Measurements from ENCODE around the gene EML1. TPM values are rescaled to one million over a fixed set of nuclear protein-coding genes. Genes with fewer than 3 reads are reported as not detected.

Gene EML1
- total RNA-seq, 1 experiment from 2014 or later: 11.1 TPM

GRCh38 chr14:99791476-99792209 lies 1.6 kb upstream of the EML1 start:
- no peak for DNase-seq (ENCODE audit: low read depth, low spot score)
- in situ Hi-C loops (cut with HindIII; ENCODE audit: low pct_unique_long_range_greater_than_20kb, low sequenced_read_pairs): no loop called here

GRCh38 chr14:99792210-99792535 lies 1.0 kb upstream of the EML1 start:
- DNase-seq (ENCODE audit: low read depth, low spot score): no peak
- in situ Hi-C loops (cut with HindIII; ENCODE audit: low pct_unique_long_range_greater_than_20kb, low sequenced_read_pairs): no loop called here

GRCh38 chr14:99792551-99793212 lies 531 bp upstream of the EML1 start:
- no peak for DNase-seq (ENCODE audit: low read depth, low spot score)
- in situ Hi-C loops (cut with HindIII; ENCODE audit: low pct_unique_long_range_greater_than_20kb, low sequenced_read_pairs): no loop called here

- in situ Hi-C loops (cut with HindIII; ENCODE audit: low pct_unique_long_range_greater_than_20kb, low sequenced_read_pairs): no loop called here
- no peak for DNase-seq (ENCODE audit: low read depth, low spot score)
Observed at GRCh38 chr14:99794151-99794780, 1.1 kb downstream of the EML1 start.

GRCh38 chr14:99795046-99795445 lies 1.8 kb downstream of the EML1 start:
- no peak for DNase-seq (ENCODE audit: low read depth, low spot score)
- in situ Hi-C loops (cut with HindIII; ENCODE audit: low pct_unique_long_range_greater_than_20kb, low sequenced_read_pairs): no loop called here

- no peak for DNase-seq (ENCODE audit: low read depth, low spot score)
- in situ Hi-C loops (cut with HindIII; ENCODE audit: low pct_unique_long_range_greater_than_20kb, low sequenced_read_pairs): no loop called here
Observed at GRCh38 chr14:99797231-99797630, 4.0 kb downstream of the EML1 start.

GRCh38 chr14:99800781-99801180 lies 7.6 kb downstream of the EML1 start:
- in situ Hi-C loops (cut with HindIII; ENCODE audit: low pct_unique_long_range_greater_than_20kb, low sequenced_read_pairs): no loop called here

GRCh38 chr14:99802301-99803105 lies 9.3 kb downstream of the EML1 start:
- in situ Hi-C loops (cut with HindIII; ENCODE audit: low pct_unique_long_range_greater_than_20kb, low sequenced_read_pairs): no loop called here
- DNase-seq (ENCODE audit: low read depth, low spot score): no peak

More at GRCh38 chr14:99800781-99801180, 7.6 kb downstream of the EML1 start:
- DNase-seq (ENCODE audit: low read depth, low spot score): no peak

GRCh38 chr14:99803106-99803775 lies 10.0 kb downstream of the EML1 start:
- in situ Hi-C loops (cut with HindIII; ENCODE audit: low pct_unique_long_range_greater_than_20kb, low sequenced_read_pairs): no loop called here
- DNase-seq (ENCODE audit: low read depth, low spot score): no peak

- no peak for DNase-seq (ENCODE audit: low read depth, low spot score)
- in situ Hi-C loops (cut with HindIII; ENCODE audit: low pct_unique_long_range_greater_than_20kb, low sequenced_read_pairs): no loop called here
Observed at GRCh38 chr14:99803803-99804202, 10.6 kb downstream of the EML1 start.

GRCh38 chr14:99805757-99806439 lies 12.7 kb downstream of the EML1 start:
- in situ Hi-C loops (cut with HindIII; ENCODE audit: low pct_unique_long_range_greater_than_20kb, low sequenced_read_pairs): no loop called here
- no peak for DNase-seq (ENCODE audit: low read depth, low spot score)

- in situ Hi-C loops (cut with HindIII; ENCODE audit: low pct_unique_long_range_greater_than_20kb, low sequenced_read_pairs): no loop called here
- no peak for DNase-seq (ENCODE audit: low read depth, low spot score)
Observed at GRCh38 chr14:99806836-99807235, 13.6 kb downstream of the EML1 start.

- no peak for DNase-seq (ENCODE audit: low read depth, low spot score)
- in situ Hi-C loops (cut with HindIII; ENCODE audit: low pct_unique_long_range_greater_than_20kb, low sequenced_read_pairs): no loop called here
Observed at GRCh38 chr14:99807413-99808153, 14.4 kb downstream of the EML1 start.

- no peak for DNase-seq (ENCODE audit: low read depth, low spot score)
- in situ Hi-C loops (cut with HindIII; ENCODE audit: low pct_unique_long_range_greater_than_20kb, low sequenced_read_pairs): no loop called here
Observed at GRCh38 chr14:99808154-99808505, 14.9 kb downstream of the EML1 start.

GRCh38 chr14:99808515-99808914 lies 15.3 kb downstream of the EML1 start:
- in situ Hi-C loops (cut with HindIII; ENCODE audit: low pct_unique_long_range_greater_than_20kb, low sequenced_read_pairs): no loop called here
- no peak for DNase-seq (ENCODE audit: low read depth, low spot score)

- DNase-seq (ENCODE audit: low read depth, low spot score): no peak
- in situ Hi-C loops (cut with HindIII; ENCODE audit: low pct_unique_long_range_greater_than_20kb, low sequenced_read_pairs): no loop called here
Observed at GRCh38 chr14:99809360-99809759, 16.1 kb downstream of the EML1 start.

Data from SK-MEL-5 (cell line).